GM19328 (cell line): ENCODE data around the gene HOXA3.

Experiments
- ATAC-seq: cut with Tn5 transposase; IDR thresholded peaks from one replicate; pipeline ENCODE4 v1.9.1; 2021; ENCODE audit warnings: mild to moderate bottlenecking, moderate library complexity; ENCODE audit not compliant: unreplicated experiment

HOXA3 gene

GRCh38 chr7:27064159-27064558 lies 88.2 kb downstream of the HOXA3 start:
- no peak for ATAC-seq

GRCh38 chr7:27062946-27063345 lies 89.4 kb downstream of the HOXA3 start:
- no peak for ATAC-seq
